H1 (cell line): ENCODE measurements around the gene ART5. TPM values are rescaled to one million over a fixed set of nuclear protein-coding genes. Genes with fewer than 3 reads are reported as not detected.

Experiments
- CBX8 ChIP-seq: fragments of 300-800, 300-1000 bp; sonication (generic); IDR thresholded peaks from 2 replicates; pipeline ENCODE4 v1.7.1; 2016; ENCODE audit warnings: low read depth, low read length, borderline replicate concordance
- PHF8 ChIP-seq: fragments of 200-600 bp; sonication (generic); conservative IDR thresholded peaks from 2 replicates; pipeline ENCODE4 v1.7.1; 2012; ENCODE audit warnings: low read depth, mild to moderate bottlenecking, inconsistent platforms, low read length, moderate library complexity
- polyA plus RNA-seq, 7 experiments: library from polyadenylated mRNA; depleted of rRNA in 3 of 7; stranded (reverse) in 5 of 7; unstranded in 2 of 7; fragments of >200 nt in 5 of 7; fragments of 200-250 nt in 2 of 7; gene quantifications; 1 replicate in 5 of 7; 2 replicates in 1 of 7; 4 replicates in 1 of 7; pipeline versions ENCODE4 v1.2.1 to v1.2.3, GENCODE V29; 2011 to 2013; ENCODE audit warnings: missing spikeins in 2 of 7, mixed read lengths in 2 of 7
- total RNA-seq: library from RNA; stranded (reverse); fragmentation: NEBNext Ultra II Directional; extraction: Animal tissue kit (Norgen Biotek cat#: 25700); gene quantifications from 2 replicates; pipeline ENCODE4 v1.2.1, GENCODE V29; 2021

The ART5 gene
- total and polyA plus RNA-seq, 2 of the 8 experiments (the other 6 are each of a cell fraction or from before 2014, with no cell fraction given) = 6.0 to 7.5 TPM

GRCh38 chr11:3609416-3610265, 32.2 kb downstream of the ART5 start (continued):
- TF ChIP-seq PHF8 (no peak), CBX8 (no peak)
